ENCODE measurements around the gene STXBP5.

GRCh38 chr6:147283460-147283859, 79.2 kb downstream of the STXBP5 start:
- TF ChIP-seq CTCF (IDR thresholded peaks at IDR 0.05; ENCODE audit: low read depth, low read length, missing input control): no peak
- TF ChIP-seq GABPA (IDR thresholded peaks at IDR 0.05 in 1 of 2, conservative IDR thresholded peaks at IDR 0.05 in 1 of 2): no peak
- no peak for TF ChIP-seq ATF3 (IDR thresholded peaks at IDR 0.05)
- TF ChIP-seq RAD21 (IDR thresholded peaks at IDR 0.05): no peak
- no peak for TF ChIP-seq HNF4G (IDR thresholded peaks at IDR 0.05)
- no peak for TF ChIP-seq REST (IDR thresholded peaks at IDR 0.05)
- TF ChIP-seq YY1 (IDR thresholded peaks at IDR 0.05): no peak
- no peak for TF ChIP-seq FOXA1 (IDR thresholded peaks at IDR 0.05)

All from liver (tissue), 3 donors.